Parathyroid adenoma (tissue), 2 donors: ENCODE data around the gene CELF6.

Source experiments
- H2AFZ ChIP-seq: fragments of 300-600 bp; sonication (generic); one replicate; pipeline ENCODE4 v1.7.0; 2017; ENCODE audit warnings: antibody characterized with exemption, mild to moderate bottlenecking
- H3K27ac ChIP-seq: fragments of 300-600 bp; sonication (generic); one replicate; pipeline ENCODE4 v1.7.0; 2017
- H3K27me3 ChIP-seq: fragments of 300-600 bp; sonication (generic); one replicate; pipeline ENCODE4 v1.7.0; 2017; ENCODE audit warnings: low read length; ENCODE audit not compliant: control insufficient read depth, insufficient read depth
- H3K36me3 ChIP-seq: fragments of 300-600 bp; sonication (generic); one replicate; pipeline ENCODE4 v1.7.0; 2017; ENCODE audit warnings: low read length; ENCODE audit not compliant: control insufficient read depth, insufficient read depth
- H3K4me1 ChIP-seq: fragments of 300-600 bp; sonication (generic); one replicate; pipeline ENCODE4 v1.7.0; 2017; ENCODE audit warnings: control low read depth
- H3K4me2 ChIP-seq: fragments of 300-600 bp; sonication (generic); one replicate; pipeline ENCODE4 v1.7.0; 2017; ENCODE audit warnings: low read length
- H3K4me3 ChIP-seq: fragments of 300-600 bp; sonication (generic); one replicate; pipeline ENCODE4 v1.7.0; 2017; ENCODE audit warnings: low read depth, low read length
- H3K79me2 ChIP-seq: fragments of 300-600 bp; sonication (generic); one replicate; pipeline ENCODE4 v1.7.0; 2017; ENCODE audit warnings: control low read depth
- H3K9ac ChIP-seq: fragments of 300-600 bp; sonication (generic); one replicate; pipeline ENCODE4 v1.7.0; 2017; ENCODE audit warnings: mild to moderate bottlenecking
- H3K9me3 ChIP-seq: fragments of 300-600 bp; sonication (generic); one replicate; pipeline ENCODE4 v1.7.0; 2017; ENCODE audit warnings: low read length; ENCODE audit not compliant: control insufficient read depth
- TF ChIP-seq, protein P1 (sequence below): fragments of 300-600 bp; sonication (generic); IDR thresholded peaks from one replicate; pipeline ENCODE4 v1.7.0; 2017; ENCODE audit warnings: antibody characterized with exemption, mild to moderate bottlenecking
- donor health status: primary hyperparathyroidism.

The CELF6 gene

DNA sequence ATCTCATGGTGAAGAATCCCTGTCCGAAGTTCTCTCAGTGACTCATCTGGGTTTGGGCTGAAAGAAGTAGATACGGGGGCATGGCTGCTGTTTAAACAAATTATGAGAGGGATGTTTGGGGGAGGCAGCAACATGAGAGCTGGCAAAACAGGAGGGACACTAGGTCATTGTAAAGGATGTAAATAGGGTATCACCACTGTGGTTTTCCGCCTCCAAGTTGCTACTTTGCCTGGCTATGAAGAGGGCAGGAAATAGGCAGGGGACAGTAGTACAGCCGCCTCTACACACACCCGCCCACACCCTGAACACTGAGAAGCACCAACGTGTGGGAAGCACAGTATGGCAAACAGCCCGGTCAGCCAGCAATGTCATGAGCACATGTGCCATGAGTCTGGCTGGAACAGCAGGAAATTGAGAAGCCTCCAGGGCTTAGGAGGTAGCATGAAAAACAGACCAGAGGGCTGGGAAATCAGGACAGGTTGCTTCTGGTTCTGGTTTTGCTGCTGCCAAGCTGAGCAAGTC, 38.8 kb upstream of the CELF6 start:
- Histone ChIP-seq H3K36me3 (no peaks in the 10 kb centered on the region), H3K4me1 (peaks cover 2% of the 10 kb centered on the region), H3K27me3 (no peaks in the 10 kb centered on the region), H3K4me2 (no peak overlapping the region), H3K4me3 (no peak overlapping the region), H2AFZ (no peak overlapping the region), H3K79me2 (peaks cover 4% of the 10 kb centered on the region), H3K9me3 (no peaks in the 10 kb centered on the region), H3K9ac (no peak overlapping the region), H3K27ac (no peak overlapping the region)
- TF ChIP-seq, protein P1, sequence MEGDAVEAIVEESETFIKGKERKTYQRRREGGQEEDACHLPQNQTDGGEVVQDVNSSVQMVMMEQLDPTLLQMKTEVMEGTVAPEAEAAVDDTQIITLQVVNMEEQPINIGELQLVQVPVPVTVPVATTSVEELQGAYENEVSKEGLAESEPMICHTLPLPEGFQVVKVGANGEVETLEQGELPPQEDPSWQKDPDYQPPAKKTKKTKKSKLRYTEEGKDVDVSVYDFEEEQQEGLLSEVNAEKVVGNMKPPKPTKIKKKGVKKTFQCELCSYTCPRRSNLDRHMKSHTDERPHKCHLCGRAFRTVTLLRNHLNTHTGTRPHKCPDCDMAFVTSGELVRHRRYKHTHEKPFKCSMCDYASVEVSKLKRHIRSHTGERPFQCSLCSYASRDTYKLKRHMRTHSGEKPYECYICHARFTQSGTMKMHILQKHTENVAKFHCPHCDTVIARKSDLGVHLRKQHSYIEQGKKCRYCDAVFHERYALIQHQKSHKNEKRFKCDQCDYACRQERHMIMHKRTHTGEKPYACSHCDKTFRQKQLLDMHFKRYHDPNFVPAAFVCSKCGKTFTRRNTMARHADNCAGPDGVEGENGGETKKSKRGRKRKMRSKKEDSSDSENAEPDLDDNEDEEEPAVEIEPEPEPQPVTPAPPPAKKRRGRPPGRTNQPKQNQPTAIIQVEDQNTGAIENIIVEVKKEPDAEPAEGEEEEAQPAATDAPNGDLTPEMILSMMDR = no peak

DNA sequence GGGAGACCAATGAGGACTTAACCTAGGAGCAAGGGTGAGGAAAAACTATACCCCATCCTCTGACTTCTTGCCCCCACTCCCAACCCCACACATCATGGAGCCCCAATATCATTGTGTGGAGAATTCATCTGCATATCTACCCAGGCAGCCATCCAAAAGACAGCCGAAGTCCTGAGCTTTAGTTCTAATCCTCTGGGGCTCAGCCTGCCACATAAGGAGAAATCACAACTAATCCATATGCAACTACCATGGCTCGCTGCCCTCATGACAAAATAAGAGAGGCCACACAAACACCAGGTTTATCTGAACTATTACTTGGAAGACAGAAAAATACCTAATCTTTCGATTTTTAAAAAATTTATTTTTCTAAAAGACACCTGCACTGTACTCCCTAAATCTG, 38.2 kb upstream of the CELF6 start:
- Histone ChIP-seq H3K79me2 (peaks cover 3% of the 10 kb centered on the region), H3K36me3 (no peaks in the 10 kb centered on the region), H3K27ac (no peak overlapping the region), H2AFZ (no peak overlapping the region), H3K9ac (no peak overlapping the region), H3K4me1 (peaks cover 2% of the 10 kb centered on the region), H3K27me3 (no peaks in the 10 kb centered on the region), H3K9me3 (no peaks in the 10 kb centered on the region), H3K4me2 (no peak overlapping the region), H3K4me3 (no peak overlapping the region)
- TF ChIP-seq, protein P1 = no peak

DNA sequence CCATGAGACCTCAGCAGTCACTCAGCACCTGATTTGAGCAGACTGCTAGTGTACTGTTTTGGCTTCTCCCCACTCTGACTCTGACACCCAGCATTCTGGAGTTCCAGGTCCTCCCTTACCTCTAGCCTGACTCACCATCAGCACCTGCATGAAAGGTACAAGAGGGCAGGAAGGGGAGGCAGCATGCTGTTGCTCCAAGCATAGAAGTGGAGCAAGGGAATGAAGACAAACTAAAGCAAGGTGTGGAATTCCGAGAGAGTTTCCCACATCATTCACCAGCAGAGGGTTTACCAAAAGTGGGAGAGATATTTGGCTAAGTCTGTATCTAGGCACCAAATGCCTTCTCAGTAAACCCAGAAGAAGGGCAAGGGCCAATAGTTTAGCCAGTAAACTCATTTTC, 34.5 kb upstream of the CELF6 start:
- Histone ChIP-seq H2AFZ (no peak overlapping the region), H3K4me2 (no peak overlapping the region), H3K9ac (no peak overlapping the region), H3K27me3 (no peaks in the 10 kb centered on the region), H3K9me3 (no peaks in the 10 kb centered on the region), H3K4me3 (no peak overlapping the region), H3K27ac (no peak overlapping the region), H3K36me3 (no peaks in the 10 kb centered on the region), H3K79me2 (no peaks in the 10 kb centered on the region), H3K4me1 (peaks cover 2% of the 10 kb centered on the region)
- TF ChIP-seq, protein P1 = no peak

DNA sequence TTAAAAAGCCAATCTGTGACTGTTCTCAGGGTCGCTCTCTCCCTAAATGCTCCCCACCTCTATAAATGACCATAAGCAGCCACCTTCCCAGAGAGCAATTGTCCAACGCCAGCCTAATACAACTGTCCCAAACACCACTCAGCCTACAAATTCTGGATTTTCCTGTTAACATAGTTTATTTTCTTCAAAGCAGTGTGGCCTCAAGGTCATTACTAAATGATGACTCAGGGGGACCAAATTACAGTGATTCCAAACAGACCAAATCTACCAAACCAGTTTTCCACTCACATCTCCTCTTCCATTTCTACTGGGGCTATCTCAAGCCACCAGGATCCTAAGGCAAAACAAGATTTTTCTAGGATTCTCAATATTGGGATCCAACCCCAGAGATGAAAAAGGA, 33.3 kb upstream of the CELF6 start:
- no peaks in the 10 kb centered on the region for H3K36me3 ChIP-seq
- no peak overlapping the region for H3K9ac ChIP-seq
- no peaks in the 10 kb centered on the region for H3K79me2 ChIP-seq
- H3K4me3 ChIP-seq = no peak overlapping the region
- H3K4me2 ChIP-seq = no peak overlapping the region
- H3K27me3 ChIP-seq = no peaks in the 10 kb centered on the region
- TF ChIP-seq, protein P1 = no peak
- H3K4me1 ChIP-seq = peaks cover 3% of the 10 kb centered on the region
- H3K9me3 ChIP-seq = no peaks in the 10 kb centered on the region
- no peak overlapping the region for H3K27ac ChIP-seq
- no peak overlapping the region for H2AFZ ChIP-seq

DNA sequence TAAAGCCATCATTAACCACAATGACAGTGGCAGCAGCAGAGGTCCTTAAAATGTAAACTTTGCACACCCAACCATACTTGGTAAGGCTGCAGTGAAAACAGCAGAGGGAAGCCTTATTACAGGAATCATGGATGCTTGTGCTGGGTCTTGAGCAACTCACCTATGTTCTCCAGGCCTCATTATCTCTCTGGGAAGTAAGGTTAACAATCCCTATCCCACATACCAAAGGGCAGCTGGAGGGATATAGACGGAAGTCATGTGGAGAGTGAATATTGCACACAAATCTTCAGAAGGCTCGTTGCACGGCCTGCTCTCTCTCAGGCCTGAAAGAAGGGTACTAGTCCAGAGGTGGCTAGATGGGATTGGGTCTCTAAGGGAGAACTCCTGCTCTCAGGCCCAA, 25.8 kb upstream of the CELF6 start:
- Histone ChIP-seq H3K27me3 (no peaks in the 10 kb centered on the region), H3K4me2 (no peak overlapping the region), H3K4me3 (no peak overlapping the region), H3K9me3 (no peaks in the 10 kb centered on the region), H3K9ac (no peak overlapping the region), H3K36me3 (no peaks in the 10 kb centered on the region), H2AFZ (no peak overlapping the region), H3K27ac (no peak overlapping the region), H3K79me2 (no peaks in the 10 kb centered on the region), H3K4me1 (peaks cover 3% of the 10 kb centered on the region)
- TF ChIP-seq, protein P1 = no peak
